DND-41 (cell line): ENCODE data around the gene ABCD4.

Experiments
- EZH2 ChIP-seq: IDR thresholded peaks from 3 replicates; pipeline ENCODE4 v1.6.1; 2012; ENCODE audit warnings: borderline replicate concordance, low read depth, mild to moderate bottlenecking, moderate library complexity, low read length, inconsistent platforms; ENCODE audit not compliant: severe bottlenecking
- TF ChIP-seq, protein P1 (sequence below): IDR thresholded peaks from 2 replicates; pipeline ENCODE4 v1.5.1; 2012; ENCODE audit warnings: borderline replicate concordance, low read length, moderate library complexity, mild to moderate bottlenecking; ENCODE audit not compliant: poor library complexity, severe bottlenecking; ENCODE audit errors: extremely low read depth

DNA sequence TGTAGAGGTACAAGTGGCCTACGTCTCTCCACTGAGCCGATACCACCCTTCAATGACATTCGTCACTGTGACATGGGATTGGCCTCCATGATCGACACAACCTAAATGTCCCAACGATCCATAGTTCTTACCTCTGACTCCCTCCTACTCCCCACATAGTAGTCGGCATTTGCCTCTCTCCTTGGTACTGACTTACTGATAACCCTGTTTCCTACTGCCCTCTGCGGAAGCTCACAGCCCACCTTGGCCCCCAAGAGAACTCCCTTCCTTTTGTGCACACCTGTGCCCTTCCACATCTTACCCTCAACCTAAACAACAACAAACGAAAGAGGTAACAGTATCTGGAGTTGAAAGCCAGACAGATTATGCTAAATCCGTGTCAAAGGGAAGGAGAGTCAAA is 39.6 kb downstream of the ABCD4 start:
- no peak for TF ChIP-seq EZH2
- TF ChIP-seq, protein P1, sequence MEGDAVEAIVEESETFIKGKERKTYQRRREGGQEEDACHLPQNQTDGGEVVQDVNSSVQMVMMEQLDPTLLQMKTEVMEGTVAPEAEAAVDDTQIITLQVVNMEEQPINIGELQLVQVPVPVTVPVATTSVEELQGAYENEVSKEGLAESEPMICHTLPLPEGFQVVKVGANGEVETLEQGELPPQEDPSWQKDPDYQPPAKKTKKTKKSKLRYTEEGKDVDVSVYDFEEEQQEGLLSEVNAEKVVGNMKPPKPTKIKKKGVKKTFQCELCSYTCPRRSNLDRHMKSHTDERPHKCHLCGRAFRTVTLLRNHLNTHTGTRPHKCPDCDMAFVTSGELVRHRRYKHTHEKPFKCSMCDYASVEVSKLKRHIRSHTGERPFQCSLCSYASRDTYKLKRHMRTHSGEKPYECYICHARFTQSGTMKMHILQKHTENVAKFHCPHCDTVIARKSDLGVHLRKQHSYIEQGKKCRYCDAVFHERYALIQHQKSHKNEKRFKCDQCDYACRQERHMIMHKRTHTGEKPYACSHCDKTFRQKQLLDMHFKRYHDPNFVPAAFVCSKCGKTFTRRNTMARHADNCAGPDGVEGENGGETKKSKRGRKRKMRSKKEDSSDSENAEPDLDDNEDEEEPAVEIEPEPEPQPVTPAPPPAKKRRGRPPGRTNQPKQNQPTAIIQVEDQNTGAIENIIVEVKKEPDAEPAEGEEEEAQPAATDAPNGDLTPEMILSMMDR = no peak
